Measurements from ENCODE around the gene PDE5A.
"Not testable (repeated sequence)": the region's sequence is repeated elsewhere in the genome, so short reads cannot be mapped to it uniquely, and the experiment has no call there.

The PDE5A gene

GRCh38 chr4:119646347-119647071 lies 17.9 kb upstream of the PDE5A start:
- DNase-seq (ENCODE audit: low read depth in 2 of 2, low spot score in 1 of 2): no peak

GRCh38 chr4:119643306-119644042 lies 14.9 kb upstream of the PDE5A start:
- DNase-seq (ENCODE audit: low read depth in 2 of 2, low spot score in 1 of 2): no peak

- no peak for DNase-seq (ENCODE audit: low read depth in 2 of 2, low spot score in 1 of 2)
These were observed 13.2 kb upstream of the PDE5A start for GRCh38 chr4:119641765-119642164.

- no peak for DNase-seq (ENCODE audit: low read depth in 2 of 2, low spot score in 1 of 2)
These were observed 9.8 kb upstream of the PDE5A start for GRCh38 chr4:119638359-119638758.

- DNase-seq (ENCODE audit: low read depth in 2 of 2, low spot score in 1 of 2): not testable (repeated sequence)
These were observed 8.2 kb upstream of the PDE5A start for GRCh38 chr4:119636851-119637250.

GRCh38 chr4:119632216-119632615 lies 3.6 kb upstream of the PDE5A start:
- DNase-seq (ENCODE audit: low read depth in 2 of 2, low spot score in 1 of 2): no peak

GRCh38 chr4:119629142-119629471 lies 503 bp upstream of the PDE5A start:
- DNase-seq (ENCODE audit: low read depth in 2 of 2, low spot score in 1 of 2): no peak

- peak; percentile 8 to 22 for DNase-seq (ENCODE audit: low read depth in 2 of 2, low spot score in 1 of 2)
These were observed 1.0 kb downstream of the PDE5A start for GRCh38 chr4:119627267-119628255.

GRCh38 chr4:119626943-119627266 lies 1.7 kb downstream of the PDE5A start:
- no peak for DNase-seq (ENCODE audit: low read depth in 2 of 2, low spot score in 1 of 2)

- DNase-seq (ENCODE audit: low read depth in 2 of 2, low spot score in 1 of 2): no peak
These were observed 2.2 kb downstream of the PDE5A start for GRCh38 chr4:119626420-119626819.

GRCh38 chr4:119625761-119626160 lies 2.8 kb downstream of the PDE5A start:
- no peak for DNase-seq (ENCODE audit: low read depth in 2 of 2, low spot score in 1 of 2)

- DNase-seq (ENCODE audit: low read depth in 2 of 2, low spot score in 1 of 2): no peak
These were observed 4.2 kb downstream of the PDE5A start for GRCh38 chr4:119624356-119624755.

GRCh38 chr4:119623025-119623424 lies 5.6 kb downstream of the PDE5A start:
- DNase-seq (ENCODE audit: low read depth in 2 of 2, low spot score in 1 of 2): no peak

GRCh38 chr4:119615068-119615719 lies 13.4 kb downstream of the PDE5A start:
- no peak for DNase-seq (ENCODE audit: low read depth in 2 of 2, low spot score in 1 of 2)

- DNase-seq (ENCODE audit: low read depth in 2 of 2, low spot score in 1 of 2): no peak
These were observed 24.3 kb downstream of the PDE5A start for GRCh38 chr4:119604266-119604665.

- no peak for DNase-seq (ENCODE audit: low read depth in 2 of 2, low spot score in 1 of 2)
These were observed 26.2 kb downstream of the PDE5A start for GRCh38 chr4:119602366-119602765.

- DNase-seq (ENCODE audit: low read depth in 2 of 2, low spot score in 1 of 2): no peak
These were observed 30.1 kb downstream of the PDE5A start for GRCh38 chr4:119598521-119598920.

GRCh38 chr4:119597377-119597776 lies 31.2 kb downstream of the PDE5A start:
- no peak for DNase-seq (ENCODE audit: low read depth in 2 of 2, low spot score in 1 of 2)

- no peak for DNase-seq (ENCODE audit: low read depth in 2 of 2, low spot score in 1 of 2)
These were observed 34.9 kb downstream of the PDE5A start for GRCh38 chr4:119593698-119594097.

- no peak for DNase-seq (ENCODE audit: low read depth in 2 of 2, low spot score in 1 of 2)
These were observed 35.8 kb downstream of the PDE5A start for GRCh38 chr4:119592830-119593229.

- DNase-seq (ENCODE audit: low read depth in 2 of 2, low spot score in 1 of 2): no peak
These were observed 39.4 kb downstream of the PDE5A start for GRCh38 chr4:119589165-119589564.
